Activated T-helper 9 cell treated with anti-CD3 and anti-CD28 coated beads, Interleukin-2, amount 50 U/mL, for 16 hours (primary cell): ENCODE data around the gene ITK.
A peak's percentile ranks its signal among the peaks of the same experiment; 100 is the strongest.
"Not testable (repeated sequence)": the region's sequence is repeated elsewhere in the genome, so short reads cannot be mapped to it uniquely, and the experiment has no call there.

Experiments
- DNase-seq: peaks from one replicate; pipeline ENCODE4 v3.0.0-alpha.2; 2020; ENCODE audit warnings: low read depth

ITK gene

DNA sequence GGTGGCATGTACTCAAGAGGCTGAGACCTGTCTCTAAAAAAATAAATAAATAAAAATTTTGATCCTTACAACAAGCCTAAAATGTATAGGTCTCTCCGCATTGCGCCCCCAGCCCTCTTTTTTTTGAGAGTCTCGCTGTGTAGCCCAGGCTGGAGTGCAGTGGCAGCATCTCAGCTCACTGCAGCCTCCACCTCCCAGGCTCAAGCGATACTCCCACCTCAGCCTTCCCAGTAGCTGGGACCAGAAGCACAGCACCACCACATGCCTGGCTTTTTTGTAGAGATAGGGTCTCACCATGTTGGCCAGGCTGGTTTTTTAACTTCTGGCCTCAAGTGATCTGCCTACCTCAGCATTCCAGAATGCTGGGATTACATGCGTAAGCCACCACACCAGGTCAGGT, 12.4 kb upstream of the ITK start:
- DNase-seq: no peak

DNA sequence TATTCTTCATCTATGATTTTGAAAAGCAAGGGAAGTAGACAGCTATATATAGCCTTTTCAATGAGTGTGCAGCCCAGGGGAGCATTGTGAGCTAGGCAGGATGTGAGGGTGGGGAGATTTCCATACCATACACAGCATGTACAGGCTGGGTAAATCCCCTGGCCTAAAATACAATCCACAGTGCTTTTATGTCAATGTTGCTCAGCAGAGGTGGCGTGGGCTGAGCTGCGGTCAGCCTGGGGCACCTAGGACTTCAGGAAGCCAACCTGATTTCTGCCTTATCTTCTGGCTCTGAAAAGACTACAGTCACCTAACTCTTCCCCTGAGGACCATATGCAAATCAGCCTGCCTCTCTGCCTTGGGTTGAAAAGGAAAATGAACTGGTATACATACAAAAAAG, 8.2 kb upstream of the ITK start:
- DNase-seq: peak; percentile 81

- no peak for DNase-seq
Measured at GRCh38 chr5:157175071-157175612, 5.5 kb upstream of the ITK start.

- no peak for DNase-seq
Measured at GRCh38 chr5:157177953-157178352, 2.7 kb upstream of the ITK start.

- no peak for DNase-seq
Measured at GRCh38 chr5:157178966-157179365, 1.7 kb upstream of the ITK start.

GRCh38 chr5:157182143-157182757, 1.6 kb downstream of the ITK start:
- DNase-seq: no peak

- DNase-seq: no peak
Measured at GRCh38 chr5:157184117-157184670, 3.6 kb downstream of the ITK start.

DNA sequence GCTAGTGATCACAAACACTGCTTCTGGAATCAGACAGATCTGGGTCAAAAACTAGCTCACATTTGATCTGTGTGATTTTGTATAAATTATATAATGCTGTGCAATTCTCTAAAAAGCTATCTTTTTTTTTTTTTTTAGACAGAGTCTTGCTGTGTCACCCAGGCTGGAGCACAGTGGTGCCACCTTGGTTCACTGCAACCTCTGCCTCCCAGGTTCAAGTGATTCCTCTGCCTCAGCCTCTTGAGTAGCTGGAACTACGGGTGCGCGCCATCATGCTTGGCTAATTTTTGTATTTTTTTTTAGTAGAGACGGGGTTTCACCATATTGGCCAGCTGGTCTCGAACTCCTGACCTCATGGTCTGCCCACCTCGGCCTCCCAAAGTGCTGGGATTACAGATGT, 4.5 kb downstream of the ITK start:
- DNase-seq: not testable (repeated sequence)

DNA sequence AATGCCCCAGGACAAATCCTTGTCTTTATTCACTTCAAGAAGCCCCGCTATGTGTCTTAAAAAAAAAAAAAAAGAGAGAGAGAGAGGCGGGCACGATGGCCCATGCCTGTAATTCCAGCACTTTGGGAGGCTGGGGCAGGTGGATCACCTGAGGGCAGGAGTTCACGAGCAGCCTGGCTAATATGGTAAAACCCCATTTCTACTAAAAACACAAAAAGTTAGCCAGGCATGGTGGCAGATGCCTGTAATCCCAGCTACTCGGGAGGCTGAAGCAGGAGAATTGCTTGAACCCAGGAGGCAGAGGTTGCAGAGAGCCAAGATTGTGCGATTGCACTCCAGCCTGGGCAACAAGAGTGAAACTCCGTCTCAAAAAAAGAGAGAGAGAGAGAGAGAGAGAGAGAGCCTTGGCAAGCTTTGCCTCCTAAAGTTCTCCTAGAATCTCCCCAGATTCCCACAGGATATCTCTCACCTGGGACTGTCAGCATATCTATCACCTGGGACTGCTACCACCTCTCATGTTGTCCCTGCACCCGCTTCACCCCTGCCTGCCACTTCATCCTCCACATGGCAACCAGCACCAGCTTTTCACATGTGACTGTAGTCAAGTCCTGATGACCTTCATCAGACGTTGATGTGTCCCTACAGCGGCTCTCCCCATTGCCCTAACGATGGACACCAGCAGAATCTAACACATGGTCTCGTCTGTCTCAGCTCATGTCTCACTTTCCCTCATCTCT, 5.8 kb downstream of the ITK start:
- DNase-seq: no peak

DNA sequence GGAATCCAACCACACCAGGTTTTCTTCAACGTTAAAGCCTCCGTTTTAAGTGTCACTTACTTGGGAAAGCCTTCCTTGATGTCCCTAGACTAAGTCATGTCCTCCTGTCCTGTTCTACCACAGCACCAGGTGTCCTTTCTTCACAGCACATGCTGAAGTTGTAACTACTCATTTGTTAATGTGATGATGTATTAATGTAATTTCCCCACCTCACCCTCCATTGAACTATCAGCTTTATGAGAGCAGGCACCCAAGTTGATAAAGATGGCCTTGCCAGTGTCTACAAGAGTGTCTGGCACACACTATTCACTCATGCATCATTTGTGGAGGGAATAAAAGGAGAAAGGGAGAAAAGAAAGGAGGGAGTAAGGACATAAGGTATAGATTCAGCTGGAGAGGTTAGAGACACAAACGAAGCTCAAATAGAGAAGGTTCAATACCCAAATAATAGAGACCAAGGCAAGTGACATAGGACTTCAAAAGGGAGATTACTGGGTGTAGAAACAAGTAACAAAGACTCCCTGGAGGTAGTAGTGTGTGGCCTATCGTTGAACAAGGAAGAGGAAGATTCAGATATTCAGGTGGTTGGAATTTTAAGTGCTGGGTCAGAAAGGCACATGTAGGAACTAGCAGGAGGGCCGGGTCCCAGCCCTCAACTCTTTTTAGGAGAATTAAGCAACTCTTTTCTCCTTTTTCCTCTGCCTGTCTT, 6.6 kb downstream of the ITK start:
- no peak for DNase-seq

DNA sequence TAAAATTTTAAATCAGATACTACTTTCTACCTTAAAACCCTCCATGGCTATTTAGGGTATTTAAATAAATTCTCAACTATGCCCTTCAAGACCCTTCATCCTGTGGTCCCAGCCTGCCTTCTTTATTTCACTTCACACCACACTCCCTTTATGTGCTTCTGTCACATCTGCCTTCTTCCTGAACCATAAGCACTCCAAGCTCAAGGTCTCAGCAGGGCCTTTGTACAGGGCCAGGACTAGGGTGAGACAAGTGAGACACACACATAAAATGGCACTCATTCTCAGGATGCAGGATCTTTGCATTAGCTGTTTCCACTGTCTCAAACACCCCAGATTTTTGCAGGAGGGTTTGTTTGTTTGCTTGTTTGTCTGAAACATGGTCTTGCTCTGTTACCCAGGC, 7.6 kb downstream of the ITK start:
- DNase-seq: no peak

DNA sequence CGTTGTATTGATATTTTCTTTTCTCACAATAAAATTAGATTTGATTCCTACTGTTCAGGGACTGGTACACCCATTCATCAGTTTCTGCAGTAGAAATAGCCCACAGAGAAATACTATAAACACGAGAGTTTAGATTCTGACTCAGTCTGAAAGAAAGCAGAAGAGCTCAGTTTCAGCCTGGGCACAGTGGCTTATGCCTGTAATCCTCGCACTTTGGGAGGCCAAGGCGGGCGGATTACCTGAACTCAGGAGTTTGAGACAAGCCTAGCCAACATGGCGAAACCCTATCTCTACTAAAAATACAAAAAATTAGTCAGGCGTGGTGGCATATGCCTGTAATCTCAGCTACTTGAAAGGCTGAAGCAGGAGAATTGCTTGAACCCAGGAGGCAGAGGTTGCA, 8.6 kb downstream of the ITK start:
- DNase-seq: peak; percentile 34

GRCh38 chr5:157193699-157194424, 13.2 kb downstream of the ITK start:
- no peak for DNase-seq

- DNase-seq: no peak
Measured at GRCh38 chr5:157196045-157196444, 15.4 kb downstream of the ITK start.

- DNase-seq: no peak
Measured at GRCh38 chr5:157197086-157197485, 16.4 kb downstream of the ITK start.

- DNase-seq: no peak
Measured at GRCh38 chr5:157198277-157198986, 17.8 kb downstream of the ITK start.

DNA sequence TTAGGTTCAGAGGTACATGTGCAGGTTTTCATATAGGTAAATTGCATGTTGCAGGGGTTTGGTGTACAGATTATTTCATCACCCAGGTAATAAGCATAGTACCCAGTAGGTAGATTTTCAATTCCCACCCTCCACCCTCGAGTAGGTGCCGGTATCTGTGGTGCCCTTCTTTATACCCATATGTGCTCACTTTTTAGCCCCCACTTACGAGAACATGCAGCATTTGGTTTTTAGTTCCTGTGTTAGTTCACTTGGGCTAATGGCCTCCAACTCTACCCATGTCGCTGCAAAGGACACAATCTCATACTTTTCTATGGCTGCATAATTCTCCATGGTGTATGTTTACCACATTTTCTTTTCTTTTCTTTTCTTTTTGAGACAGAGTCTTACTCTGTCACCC, 21.2 kb downstream of the ITK start:
- no peak for DNase-seq

- no peak for DNase-seq
Measured at GRCh38 chr5:157203417-157203816, 22.8 kb downstream of the ITK start.

DNA sequence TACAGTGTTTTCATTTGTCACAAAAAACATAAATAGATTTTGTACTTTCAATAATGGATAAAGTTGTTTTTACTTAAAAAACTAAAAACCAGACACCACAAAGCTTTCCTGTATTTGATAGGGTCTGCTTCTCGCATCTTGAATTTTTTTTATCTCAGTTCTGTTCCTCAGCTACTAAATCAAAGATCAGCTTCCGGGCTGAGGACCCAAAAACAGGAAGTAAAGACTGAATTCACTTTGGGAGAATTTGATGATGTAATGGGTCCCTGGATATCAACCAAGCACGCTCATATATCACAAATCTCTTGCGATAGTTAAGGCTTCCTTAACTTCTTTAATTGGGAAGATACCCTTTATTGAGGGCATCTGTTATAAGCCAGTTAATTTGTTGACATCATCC, 24.1 kb downstream of the ITK start:
- DNase-seq: no peak

DNA sequence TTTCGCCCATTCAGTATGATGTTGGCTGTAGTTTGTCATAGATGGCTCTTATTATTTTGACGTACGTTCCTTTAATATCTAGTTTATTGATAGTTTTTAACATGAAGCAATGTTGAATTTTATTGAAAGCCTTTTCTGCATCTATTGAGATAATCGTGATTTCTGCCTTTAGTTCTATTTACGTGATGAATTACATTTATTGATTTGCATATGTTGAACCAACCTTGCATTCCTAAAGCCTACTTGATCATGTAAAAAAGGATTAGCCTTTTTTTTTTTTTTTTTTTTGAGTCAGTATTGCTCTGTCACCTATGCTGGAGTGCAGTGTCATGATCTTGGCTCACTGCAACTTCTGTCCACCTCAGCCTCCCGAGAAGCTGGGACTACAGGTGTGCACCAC, 25.1 kb downstream of the ITK start:
- no peak for DNase-seq

DNA sequence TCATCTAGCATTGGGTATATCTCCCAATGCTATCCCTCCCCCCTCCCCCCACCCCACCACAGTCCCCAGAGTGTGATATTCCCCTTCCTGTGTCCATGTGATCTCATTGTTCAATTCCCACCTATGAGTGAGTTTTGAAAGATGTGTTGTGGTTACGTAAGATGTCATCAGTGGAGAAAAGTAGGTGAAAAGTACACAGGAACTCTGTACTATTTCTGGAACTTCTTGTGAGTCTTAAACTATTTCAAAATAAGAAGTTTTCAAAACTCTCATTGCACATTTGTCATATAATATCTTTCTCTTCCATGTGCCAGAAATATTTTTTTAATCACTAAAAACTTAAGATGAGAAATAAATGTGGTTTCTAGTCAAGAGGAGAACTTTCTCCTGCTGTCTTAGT, 30.0 kb downstream of the ITK start:
- not testable (repeated sequence) for DNase-seq
